Measurements from ENCODE around the gene KIAA0319L.

GRCh38 chr1:35563166-35563565, 6.0 kb upstream of the KIAA0319L start:
- TF ChIP-seq POLR2A (IDR thresholded peaks at IDR 0.05): no peak
- TF ChIP-seq POLR2AphosphoS5 (IDR thresholded peaks at IDR 0.05): no peak

All from prostate gland (tissue), 1 donor.